ENCODE measurements around the gene RAB30.

Gene RAB30

GRCh38 chr11:83070731-83071566, 748 bp downstream of the RAB30 start:
- no peak for DNase-seq (ENCODE audit: low spot score)

- no peak for DNase-seq (ENCODE audit: low spot score)
Measured at GRCh38 chr11:83070044-83070701, 1.5 kb downstream of the RAB30 start.

- DNase-seq (ENCODE audit: low spot score): no peak
Measured at GRCh38 chr11:83069441-83070043, 2.2 kb downstream of the RAB30 start.

- no peak for DNase-seq (ENCODE audit: low spot score)
Measured at GRCh38 chr11:83068568-83068967, 3.1 kb downstream of the RAB30 start.

- no peak for DNase-seq (ENCODE audit: low spot score)
Measured at GRCh38 chr11:83064011-83064410, 7.7 kb downstream of the RAB30 start.

GRCh38 chr11:83063073-83063754, 8.5 kb downstream of the RAB30 start:
- peak; percentile 34 for DNase-seq (ENCODE audit: low spot score)

- DNase-seq (ENCODE audit: low spot score): no peak
Measured at GRCh38 chr11:83061883-83062282, 9.8 kb downstream of the RAB30 start.

GRCh38 chr11:83060965-83061364, 10.7 kb downstream of the RAB30 start:
- no peak for DNase-seq (ENCODE audit: low spot score)

GRCh38 chr11:83057721-83058120, 14.0 kb downstream of the RAB30 start:
- DNase-seq (ENCODE audit: low spot score): no peak

- no peak for DNase-seq (ENCODE audit: low spot score)
Measured at GRCh38 chr11:83056611-83057010, 15.1 kb downstream of the RAB30 start.

- no peak for DNase-seq (ENCODE audit: low spot score)
Measured at GRCh38 chr11:83056204-83056603, 15.5 kb downstream of the RAB30 start.

GRCh38 chr11:83054904-83055380, 16.8 kb downstream of the RAB30 start:
- no peak for DNase-seq (ENCODE audit: low spot score)

GRCh38 chr11:83054001-83054400, 17.7 kb downstream of the RAB30 start:
- no peak for DNase-seq (ENCODE audit: low spot score)

GRCh38 chr11:83051760-83052671, 19.7 kb downstream of the RAB30 start:
- no peak for DNase-seq (ENCODE audit: low spot score)

GRCh38 chr11:83047515-83048225, 24.0 kb downstream of the RAB30 start:
- DNase-seq (ENCODE audit: low spot score): no peak

GRCh38 chr11:83046621-83047172, 25.0 kb downstream of the RAB30 start:
- no peak for DNase-seq (ENCODE audit: low spot score)

- peak; percentile 65 for DNase-seq (ENCODE audit: low spot score)
Measured at GRCh38 chr11:83044958-83045712, 26.6 kb downstream of the RAB30 start.

GRCh38 chr11:83042964-83043711, 28.6 kb downstream of the RAB30 start:
- no peak for DNase-seq (ENCODE audit: low spot score)

- no peak for DNase-seq (ENCODE audit: low spot score)
Measured at GRCh38 chr11:83041126-83041525, 30.6 kb downstream of the RAB30 start.
